HepG2 (cell line): ENCODE results near the gene FIS1. TPM values are rescaled to one million over a fixed set of nuclear protein-coding genes. Genes with fewer than 3 reads are reported as not detected.

Experiments
- ATF2 ChIP-seq: sonication (generic); formaldehyde crosslinking; IDR thresholded peaks from 2 replicates; pipeline ENCODE4 v1.4.0; 2020; ENCODE audit warnings: missing genetic modification reagents
- BCLAF1 ChIP-seq: fragments of 450-650 bp; IDR thresholded peaks from 2 replicates; pipeline ENCODE4 v1.6.1; 2017; ENCODE audit warnings: mild to moderate bottlenecking
- CHD4 ChIP-seq: fragments of 200-600 bp; sonication (generic); IDR thresholded peaks from 2 replicates; pipeline ENCODE4 v1.7.0; 2017; ENCODE audit warnings: mild to moderate bottlenecking, low read length, borderline replicate concordance
- IRF9 ChIP-seq: sonication (generic); formaldehyde crosslinking; IDR thresholded peaks from 2 replicates; pipeline ENCODE4 v1.8.0; 2022; ENCODE audit warnings: missing genetic modification reagents, mild to moderate bottlenecking, borderline replicate concordance
- KLF11 ChIP-seq: IDR thresholded peaks from 2 replicates; pipeline ENCODE4 v1.6.1; 2016; ENCODE audit warnings: missing compliant biosample characterization
- MIXL1 ChIP-seq: IDR thresholded peaks from 2 replicates; pipeline ENCODE4 v1.6.1; 2016
- MLLT10 ChIP-seq: sonication (generic); formaldehyde crosslinking; IDR thresholded peaks from 2 replicates; pipeline ENCODE4 v1.4.0; 2020; ENCODE audit warnings: missing genetic modification reagents
- MTF2 ChIP-seq: sonication (generic); formaldehyde crosslinking; IDR thresholded peaks from 2 replicates; pipeline ENCODE4 v1.5.0; 2020; ENCODE audit warnings: missing genetic modification reagents, borderline replicate concordance
- MXD3 ChIP-seq: IDR thresholded peaks from 2 replicates; pipeline ENCODE4 v1.6.1; 2016; ENCODE audit warnings: mild to moderate bottlenecking, missing biosample characterization, missing genetic modification reagents
- RELA ChIP-seq: sonication (generic); formaldehyde crosslinking; IDR thresholded peaks from 2 replicates; pipeline ENCODE4 v1.4.0; 2020; ENCODE audit warnings: missing genetic modification reagents
- SKI ChIP-seq: fragments of 450-650 bp; IDR thresholded peaks from one replicate; pipeline ENCODE4 v1.6.1; 2018; ENCODE audit warnings: mild to moderate bottlenecking; ENCODE audit not compliant: partially characterized antibody
- SNRNP70 ChIP-seq: fragments of 200-400 bp; formaldehyde crosslinking; IDR thresholded peaks from 2 replicates; pipeline ENCODE4 v1.6.1; 2017; ENCODE audit warnings: mild to moderate bottlenecking, low read depth, low read length, moderate library complexity
- SOX13 ChIP-seq, 3 experiments: fragments of 450-650 bp in 1 of 3; sonication (generic) in 1 of 3; formaldehyde crosslinking in 1 of 3; IDR thresholded peaks in 2 of 3; conservative IDR thresholded peaks in 1 of 3; 2 replicates each; pipeline versions ENCODE4 v1.5.0 to v1.6.1; 2016 to 2020; ENCODE audit warnings: antibody characterized with exemption in 1 of 3, mild to moderate bottlenecking in 1 of 3, missing compliant biosample characterization in 1 of 3, missing genetic modification reagents in 1 of 3, moderate library complexity in 1 of 3
- SSRP1 ChIP-seq: IDR thresholded peaks from 2 replicates; pipeline ENCODE4 v1.6.1; 2016; ENCODE audit warnings: control low read depth
- ZBTB7B ChIP-seq: sonication (generic); formaldehyde crosslinking; IDR thresholded peaks from 2 replicates; pipeline ENCODE4 v1.4.0; 2020; ENCODE audit warnings: missing genetic modification reagents
- ZFX ChIP-seq: sonication (generic); formaldehyde crosslinking; IDR thresholded peaks from 2 replicates; pipeline ENCODE4 v1.4.0; 2020; ENCODE audit warnings: mild to moderate bottlenecking, low read depth, missing genetic modification reagents, moderate library complexity
- ZNF20 ChIP-seq: sonication (generic); formaldehyde crosslinking; IDR thresholded peaks from 2 replicates; pipeline ENCODE4 v1.4.0; 2020; ENCODE audit warnings: mild to moderate bottlenecking, moderate library complexity, missing genetic modification reagents
- ZNF597 ChIP-seq: sonication (generic); formaldehyde crosslinking; IDR thresholded peaks from 2 replicates; pipeline ENCODE4 v1.5.0; 2020; ENCODE audit warnings: missing genetic modification reagents
- ZNF598 ChIP-seq: sonication (generic); formaldehyde crosslinking; IDR thresholded peaks from 2 replicates; pipeline ENCODE4 v1.5.1; 2020; ENCODE audit warnings: mild to moderate bottlenecking, missing genetic modification reagents, borderline replicate concordance
- ZNF644 ChIP-seq: IDR thresholded peaks from 2 replicates; pipeline ENCODE4 v1.6.1; 2016; ENCODE audit warnings: low read depth
- ZNF749 ChIP-seq: sonication (generic); formaldehyde crosslinking; IDR thresholded peaks from 2 replicates; pipeline ENCODE4 v1.8.0; 2022; ENCODE audit warnings: mild to moderate bottlenecking, missing genetic modification reagents, moderate library complexity, borderline replicate concordance
- ZNF878 ChIP-seq: sonication (generic); formaldehyde crosslinking; IDR thresholded peaks from 2 replicates; pipeline ENCODE4 v1.8.1; 2023; ENCODE audit warnings: mild to moderate bottlenecking, missing genetic modification reagents, moderate library complexity
- ZNF883 ChIP-seq: sonication (generic); formaldehyde crosslinking; IDR thresholded peaks from 2 replicates; pipeline ENCODE4 v1.5.1; 2020; ENCODE audit warnings: mild to moderate bottlenecking, missing genetic modification reagents; ENCODE audit errors: not compliant biosample characterization
- polyA plus RNA-seq, 8 experiments: library from polyadenylated mRNA; depleted of rRNA in 3 of 8; stranded (reverse) in 7 of 8; unstranded in 1 of 8; fragments of >200 nt; fragmentation: Illumina TruSeq in 4 of 8; extraction: Trizol in 4 of 8; gene quantifications; 2 replicates each; pipeline versions ENCODE4 v1.2.1 to v1.2.3, GENCODE V29; 2011 to 2016; ENCODE audit warnings: low read depth in 4 of 8, missing spikeins in 1 of 8, mixed read lengths in 1 of 8; ENCODE audit not compliant: insufficient read depth in 1 of 8
- total RNA-seq, 5 experiments: library from RNA; depleted of rRNA; stranded (reverse); fragments of >200 nt; fragmentation: Illumina TruSeq; extraction: Trizol; gene quantifications; 2 replicates each; pipeline ENCODE4 v1.2.3, GENCODE V29; 2016; ENCODE audit warnings: low read depth in 1 of 5

FIS1 gene
- total and polyA plus RNA-seq, 2 of the 13 experiments (the other 11 are each of a cell fraction or from before 2014, with no cell fraction given): 97.5 to 101 TPM

GRCh38 chr7:101218236-101219125 lies 26.4 kb downstream of the FIS1 start (continued):
- TF ChIP-seq SOX13 (IDR thresholded peaks at IDR 0.05) (no peak), SOX13 (CRISPR knock-in tag; conservative IDR thresholded peaks at IDR 0.05 in 1 of 2, IDR thresholded peaks at IDR 0.05 in 1 of 2) (0 out of 4 replicates have a peak, but pooled peaks have one; percentile 8 to 55), SKI (no peak), ZNF883 (peak; percentile 33), ZFX (CRISPR knock-in tag) (no peak; the same call in 1 of the 2 replicates), ZNF878 (CRISPR knock-in tag) (no peak), MXD3 (no peak), ZNF597 (CRISPR knock-in tag) (no peak), ZNF644 (no peak), SNRNP70 (no peak), MTF2 (CRISPR knock-in tag) (no peak), BCLAF1 (no peak), MLLT10 (CRISPR knock-in tag) (no peak), IRF9 (no peak), RELA (CRISPR knock-in tag) (no peak), ZNF749 (CRISPR knock-in tag) (no peak), KLF11 (no peak), ZNF598 (CRISPR knock-in tag) (no peak), CHD4 (0 out of 2 replicates have a peak, but pooled peaks have one; percentile 65), ATF2 (CRISPR knock-in tag) (no peak), SSRP1 (CRISPR knock-in tag) (no peak), MIXL1 (no peak; the same call in 1 of the 2 replicates), ZNF20 (no peak), ZBTB7B (CRISPR knock-in tag) (no peak)
